ENCODE measurements around the gene GIMAP2. TPM values are rescaled to one million over a fixed set of nuclear protein-coding genes. Genes with fewer than 3 reads are reported as not detected.

The GIMAP2 gene
- total RNA-seq, 1 experiment from 2014 or later: 3.9 TPM

DNA sequence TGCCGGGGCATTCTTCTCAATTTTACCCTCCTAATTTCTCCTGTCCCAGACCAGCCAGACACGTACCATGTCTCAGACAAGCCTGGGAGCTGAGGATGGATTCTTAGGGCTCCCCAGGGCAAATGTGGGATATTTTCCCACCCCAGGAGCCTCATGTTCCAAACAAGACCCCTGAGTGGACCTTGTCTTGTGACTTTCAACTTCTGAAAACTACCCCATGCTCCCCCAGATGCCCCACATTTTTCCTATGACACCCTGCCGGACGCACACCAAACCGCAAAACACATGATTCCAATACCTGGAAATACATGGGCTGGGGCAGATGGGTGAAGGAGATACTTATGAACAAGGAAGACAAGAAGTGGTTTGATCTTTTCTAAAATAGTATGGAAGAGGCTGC lies 52.6 kb downstream of the GIMAP2 start:
- intact Hi-C loops (cut with micrococcal nuclease; ENCODE audit: unreplicated experiment): no loop called here
- H3K27ac Mint-ChIP-seq (ENCODE audit: unreplicated experiment): no peak overlapping the region
- H3K36me3 Mint-ChIP-seq (ENCODE audit: insufficient read depth, unreplicated experiment): no peaks in the 10 kb centered on the region
- peaks cover 83% of the 10 kb centered on the region for H3K27me3 Mint-ChIP-seq (ENCODE audit: unreplicated experiment)
- H3K9me3 Mint-ChIP-seq (ENCODE audit: low read depth, unreplicated experiment): no peaks in the 10 kb centered on the region
- CTCF ChIA-PET: interaction anchor here (0.7 to 1.0 kb wide), 2 partner anchors 19 to 21 kb away, joined by 3 read pairs; no protein-coding TSS in a partner anchor
- TF ChIP-seq, protein P1, sequence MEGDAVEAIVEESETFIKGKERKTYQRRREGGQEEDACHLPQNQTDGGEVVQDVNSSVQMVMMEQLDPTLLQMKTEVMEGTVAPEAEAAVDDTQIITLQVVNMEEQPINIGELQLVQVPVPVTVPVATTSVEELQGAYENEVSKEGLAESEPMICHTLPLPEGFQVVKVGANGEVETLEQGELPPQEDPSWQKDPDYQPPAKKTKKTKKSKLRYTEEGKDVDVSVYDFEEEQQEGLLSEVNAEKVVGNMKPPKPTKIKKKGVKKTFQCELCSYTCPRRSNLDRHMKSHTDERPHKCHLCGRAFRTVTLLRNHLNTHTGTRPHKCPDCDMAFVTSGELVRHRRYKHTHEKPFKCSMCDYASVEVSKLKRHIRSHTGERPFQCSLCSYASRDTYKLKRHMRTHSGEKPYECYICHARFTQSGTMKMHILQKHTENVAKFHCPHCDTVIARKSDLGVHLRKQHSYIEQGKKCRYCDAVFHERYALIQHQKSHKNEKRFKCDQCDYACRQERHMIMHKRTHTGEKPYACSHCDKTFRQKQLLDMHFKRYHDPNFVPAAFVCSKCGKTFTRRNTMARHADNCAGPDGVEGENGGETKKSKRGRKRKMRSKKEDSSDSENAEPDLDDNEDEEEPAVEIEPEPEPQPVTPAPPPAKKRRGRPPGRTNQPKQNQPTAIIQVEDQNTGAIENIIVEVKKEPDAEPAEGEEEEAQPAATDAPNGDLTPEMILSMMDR (IDR thresholded peaks at IDR 0.05; ENCODE audit: unreplicated experiment): no peak
- no peaks in the 10 kb centered on the region for H3K4me1 Mint-ChIP-seq (ENCODE audit: low read depth, unreplicated experiment)
- BruUV-seq (replicated peaks): no TSS peak
- H3K4me3 Mint-ChIP-seq (ENCODE audit: low read depth, unreplicated experiment): no peak overlapping the region
- DNase-seq: no peak

- Mint-ChIP-seq H3K4me3 (ENCODE audit: low read depth, unreplicated experiment) (no peak overlapping the region), H3K27me3 (ENCODE audit: unreplicated experiment) (peaks cover 83% of the 10 kb centered on the region)
Observed at GRCh38 chr7:150738591-150739001, 53.1 kb downstream of the GIMAP2 start.

DNA sequence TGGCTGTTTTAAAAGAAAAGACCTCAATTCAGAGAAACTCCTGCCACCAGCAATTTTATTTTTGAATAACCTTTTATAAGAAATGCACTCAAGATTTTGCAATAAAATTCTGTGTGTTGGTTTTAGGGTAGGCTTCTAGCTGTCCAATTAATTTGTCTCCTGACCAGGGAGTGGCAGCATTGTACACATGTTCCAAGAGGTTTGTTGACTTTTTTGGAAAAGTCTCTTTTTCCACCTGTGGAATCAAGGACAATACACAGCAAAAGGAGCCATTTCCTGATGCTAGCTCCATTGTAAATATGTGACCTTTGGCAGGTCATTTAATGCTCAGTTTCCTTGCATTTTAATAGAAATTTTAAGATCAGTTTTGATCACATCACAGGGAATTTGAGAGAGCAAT lies 53.5 kb downstream of the GIMAP2 start:
- no peaks in the 10 kb centered on the region for H3K9me3 Mint-ChIP-seq (ENCODE audit: low read depth, unreplicated experiment)
- no peaks in the 10 kb centered on the region for H3K36me3 Mint-ChIP-seq (ENCODE audit: insufficient read depth, unreplicated experiment)
- H3K27me3 Mint-ChIP-seq (ENCODE audit: unreplicated experiment): peaks cover 83% of the 10 kb centered on the region
- no peak overlapping the region for H3K27ac Mint-ChIP-seq (ENCODE audit: unreplicated experiment)
- TF ChIP-seq, protein P1 (IDR thresholded peaks at IDR 0.05; ENCODE audit: unreplicated experiment): no peak
- no TSS peak for BruUV-seq (replicated peaks)
- intact Hi-C loops (cut with micrococcal nuclease; ENCODE audit: unreplicated experiment): no loop called here
- no peaks in the 10 kb centered on the region for H3K4me1 Mint-ChIP-seq (ENCODE audit: low read depth, unreplicated experiment)
- DNase-seq: no peak
- no peak overlapping the region for H3K4me3 Mint-ChIP-seq (ENCODE audit: low read depth, unreplicated experiment)
- CTCF ChIA-PET: interaction anchor here (0.7 to 1.0 kb wide), 3 partner anchors 15 to 20 kb away, joined by 3 read pairs; no protein-coding TSS in a partner anchor

More at GRCh38 chr7:150738591-150739001, 53.1 kb downstream of the GIMAP2 start:
- TF ChIP-seq, protein P1 (IDR thresholded peaks at IDR 0.05; ENCODE audit: unreplicated experiment): no peak
- intact Hi-C loops (cut with micrococcal nuclease; ENCODE audit: unreplicated experiment): no loop called here
- no peaks in the 10 kb centered on the region for H3K4me1 Mint-ChIP-seq (ENCODE audit: low read depth, unreplicated experiment)
- no peaks in the 10 kb centered on the region for H3K36me3 Mint-ChIP-seq (ENCODE audit: insufficient read depth, unreplicated experiment)
- CTCF ChIA-PET: interaction anchor here (0.7 to 1.0 kb wide), 3 partner anchors 16 to 20 kb away, joined by 3 read pairs; no protein-coding TSS in a partner anchor
- no peak for DNase-seq
- no peak overlapping the region for H3K27ac Mint-ChIP-seq (ENCODE audit: unreplicated experiment)
- H3K9me3 Mint-ChIP-seq (ENCODE audit: low read depth, unreplicated experiment): no peaks in the 10 kb centered on the region
- BruUV-seq (replicated peaks): no TSS peak

DNA sequence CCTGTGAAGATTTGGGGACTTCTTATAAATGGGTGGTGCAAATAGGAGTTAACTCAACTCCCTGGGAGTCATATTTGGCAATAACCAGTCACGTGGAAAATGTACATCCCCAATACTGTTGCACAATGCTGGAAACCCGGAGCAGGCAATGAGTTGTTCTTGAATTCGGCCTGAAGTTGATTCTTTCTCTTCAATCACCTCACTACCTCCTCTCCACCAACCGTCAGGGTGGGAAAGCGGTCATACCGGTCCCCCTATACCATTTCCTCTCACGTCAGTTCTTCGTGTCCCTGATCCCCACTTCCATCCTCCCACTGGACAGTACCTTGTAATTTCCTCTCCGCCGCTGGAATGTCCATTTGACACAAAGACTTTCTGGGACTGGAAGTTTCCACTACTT lies 54.5 kb downstream of the GIMAP2 start:
- H3K27ac Mint-ChIP-seq (ENCODE audit: unreplicated experiment): no peak overlapping the region
- H3K4me3 Mint-ChIP-seq (ENCODE audit: low read depth, unreplicated experiment): no peak overlapping the region
- H3K36me3 Mint-ChIP-seq (ENCODE audit: insufficient read depth, unreplicated experiment): no peaks in the 10 kb centered on the region
- TF ChIP-seq, protein P1 (IDR thresholded peaks at IDR 0.05; ENCODE audit: unreplicated experiment): no peak
- no TSS peak for BruUV-seq (replicated peaks)
- intact Hi-C loops (cut with micrococcal nuclease; ENCODE audit: unreplicated experiment): no loop called here
- CTCF ChIA-PET: no interaction called here
- H3K4me1 Mint-ChIP-seq (ENCODE audit: low read depth, unreplicated experiment): no peaks in the 10 kb centered on the region
- peaks cover 83% of the 10 kb centered on the region for H3K27me3 Mint-ChIP-seq (ENCODE audit: unreplicated experiment)
- no peaks in the 10 kb centered on the region for H3K9me3 Mint-ChIP-seq (ENCODE audit: low read depth, unreplicated experiment)
- DNase-seq: no peak

Measured in Calu3 (cell line).